ENCODE measurements around the gene SRRM5. TPM values are rescaled to one million over a fixed set of nuclear protein-coding genes. Genes with fewer than 3 reads are reported as not detected.
A peak's percentile ranks its signal among the peaks of the same experiment; 100 is the strongest.
"Not testable (repeated sequence)": the region's sequence is repeated elsewhere in the genome, so short reads cannot be mapped to it uniquely, and the experiment has no call there.

SRRM5 gene
- total RNA-seq, 1 experiment from 2014 or later = 0.70 TPM

DNA sequence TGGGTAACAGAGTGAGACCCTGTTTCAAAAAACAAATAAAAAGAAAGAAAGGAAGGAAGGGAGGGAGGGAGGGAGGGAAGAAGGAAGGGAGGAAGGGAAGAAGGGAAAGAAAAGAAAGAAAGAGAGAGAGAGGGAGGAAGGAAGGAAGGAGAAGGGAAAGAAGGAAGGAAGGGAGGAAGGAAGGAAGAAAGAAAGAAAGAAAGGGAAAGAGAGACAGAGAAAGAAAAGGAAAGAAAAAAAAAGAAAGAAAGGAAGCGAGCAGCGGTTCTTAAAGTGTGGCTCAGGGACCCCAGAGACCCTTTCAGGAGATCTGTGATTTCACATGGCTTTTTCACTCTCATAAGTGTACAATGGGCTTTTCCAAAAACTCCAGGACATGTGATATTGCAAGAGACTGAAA is 37.6 kb downstream of the SRRM5 start:
- Histone ChIP-seq H2BK15ac (ENCODE audit: low read depth, low read length) (no peak overlapping the region), H3K14ac (ENCODE audit: insufficient read depth, low read length) (no peak overlapping the region), H4K20me1 (ENCODE audit: control insufficient read depth, insufficient read depth, insufficient read length) (no peaks in the 10 kb centered on the region), H3K79me1 (ENCODE audit: insufficient read depth, low read depth, low read length, poor library complexity, severe bottlenecking) (no peaks in the 10 kb centered on the region), H3K27ac (ENCODE audit: insufficient read length, low read depth, low read length) (no peak overlapping the region), H3K18ac (ENCODE audit: insufficient read length, low read depth, low read length) (no peak overlapping the region), H4K91ac (ENCODE audit: insufficient read length, low read depth, low read length) (no peak overlapping the region), H3K79me2 (ENCODE audit: insufficient read depth, low read length) (no peaks in the 10 kb centered on the region), H2BK120ac (ENCODE audit: low read depth, low read length, poor library complexity, severe bottlenecking) (no peak overlapping the region), H2BK20ac (ENCODE audit: low read depth, low read length, poor library complexity, severe bottlenecking) (no peak overlapping the region), H4K5ac (ENCODE audit: insufficient read length, low read depth, low read length) (no peak overlapping the region), H2BK5ac (ENCODE audit: insufficient read length, low read length) (no peak overlapping the region), H3K23ac (ENCODE audit: insufficient read length, low read depth, low read length) (no peak overlapping the region), H2AK5ac (ENCODE audit: insufficient read length, low read length) (no peak overlapping the region), H3K4me1 (ENCODE audit: insufficient read depth, low read length) (no peaks in the 10 kb centered on the region), H4K8ac (replicated peaks; ENCODE audit: insufficient read length, low read depth, low read length) (no peak overlapping the region), H2AFZ (ENCODE audit: low read length) (no peak overlapping the region), H3K9me3 (ENCODE audit: control insufficient read depth, low read depth, low read length) (no peaks in the 10 kb centered on the region), H3K4ac (ENCODE audit: low read depth, low read length) (no peak overlapping the region), H2BK12ac (ENCODE audit: insufficient read length, low read depth, low read length) (no peak overlapping the region), H3K9ac (ENCODE audit: extremely low read depth, insufficient read length, low read length) (no peak overlapping the region), H3K4me2 (ENCODE audit: insufficient read depth, insufficient read length, low read length) (no peak overlapping the region), H3K27me3 (ENCODE audit: insufficient read depth, low read length) (no peaks in the 10 kb centered on the region), H3T11ph (ENCODE audit: low read length) (no peak overlapping the region), H3K23me2 (ENCODE audit: insufficient read length, low read depth, low read length, poor library complexity, severe bottlenecking) (no peaks in the 10 kb centered on the region), H3K56ac (ENCODE audit: insufficient read length, low read depth, low read length) (no peak overlapping the region)
- Mint-ChIP-seq H3K4me1 (peaks cover 2 to 3% of the 10 kb centered on the region in 2 experiments; a peak in 2 of 4 replicates), H3K27me3 (ENCODE audit: low read depth) (peaks cover 5% of the 10 kb centered on the region), H3K27ac (peak overlapping the region in 1 of 3 experiments; percentile 40; a peak in 1 of 7 replicates), H3K36me3 (ENCODE audit: insufficient read depth in 1 of 3, low read depth in 3 of 3) (peaks cover 41 to 55% (median 46%) of the 10 kb centered on the region in 3 experiments), H3K4me3 (no peak overlapping the region), H3K9me3 (peaks cover 13 to 24% of the 10 kb centered on the region in 2 experiments)
- TF ChIP-seq CTCF (conservative IDR thresholded peaks at IDR 0.05) = no peak
- no CpG with 5 or more reads among the region's 2 CpGs for WGBS (ENCODE audit: extremely low coverage, insufficient read length, low lambda C conversion rate)
- no peak for DNase-seq

- H3K9me3 ChIP-seq (ENCODE audit: control insufficient read depth, low read depth, low read length); H3K23ac ChIP-seq (ENCODE audit: insufficient read length, low read depth, low read length); H3K4me1 Mint-ChIP-seq; H3K18ac ChIP-seq (ENCODE audit: insufficient read length, low read depth, low read length); H3K27me3 Mint-ChIP-seq (ENCODE audit: low read depth); H3K23me2 ChIP-seq (ENCODE audit: insufficient read length, low read depth, low read length, poor library complexity, severe bottlenecking); H2BK15ac ChIP-seq (ENCODE audit: low read depth, low read length); H3K4ac ChIP-seq (ENCODE audit: low read depth, low read length); H3K56ac ChIP-seq (ENCODE audit: insufficient read length, low read depth, low read length); H4K5ac ChIP-seq (ENCODE audit: insufficient read length, low read depth, low read length); H3K9ac ChIP-seq (ENCODE audit: extremely low read depth, insufficient read length, low read length); H3K27ac ChIP-seq (ENCODE audit: insufficient read length, low read depth, low read length); H2AFZ ChIP-seq (ENCODE audit: low read length); H2BK12ac ChIP-seq (ENCODE audit: insufficient read length, low read depth, low read length); H4K91ac ChIP-seq (ENCODE audit: insufficient read length, low read depth, low read length); H2BK120ac ChIP-seq (ENCODE audit: low read depth, low read length, poor library complexity, severe bottlenecking); H2BK20ac ChIP-seq (ENCODE audit: low read depth, low read length, poor library complexity, severe bottlenecking); H3K4me2 ChIP-seq (ENCODE audit: insufficient read depth, insufficient read length, low read length); H4K20me1 ChIP-seq (ENCODE audit: control insufficient read depth, insufficient read depth, insufficient read length); H4K8ac ChIP-seq (replicated peaks; ENCODE audit: insufficient read length, low read depth, low read length); H3K4me1 ChIP-seq (ENCODE audit: insufficient read depth, low read length); H3K27me3 ChIP-seq (ENCODE audit: insufficient read depth, low read length); H3K79me1 ChIP-seq (ENCODE audit: insufficient read depth, low read depth, low read length, poor library complexity, severe bottlenecking); H3K27ac Mint-ChIP-seq; DNase-seq; H3K14ac ChIP-seq (ENCODE audit: insufficient read depth, low read length); H2AK5ac ChIP-seq (ENCODE audit: insufficient read length, low read length); H3K4me3 Mint-ChIP-seq; H3T11ph ChIP-seq (ENCODE audit: low read length); H3K79me2 ChIP-seq (ENCODE audit: insufficient read depth, low read length); H2BK5ac ChIP-seq (ENCODE audit: insufficient read length, low read length): not testable (repeated sequence)
- peaks cover 13 to 22% of the 10 kb centered on the region in 2 experiments for H3K9me3 Mint-ChIP-seq
- H3K36me3 Mint-ChIP-seq (ENCODE audit: insufficient read depth in 1 of 3, low read depth in 3 of 3) = peaks cover 47 to 63% (median 52%) of the 10 kb centered on the region in 3 experiments
- WGBS (ENCODE audit: extremely low coverage, insufficient read length, low lambda C conversion rate) = no CpG with 5 or more reads among the region's 7 CpGs
Measured at GRCh38 chr19:43650276-43650675, 38.4 kb downstream of the SRRM5 start.
